GM21367 (cell line): ENCODE results near the gene TVP23A.

Experiments
- ATAC-seq: cut with Tn5 transposase; IDR thresholded peaks from one replicate; pipeline ENCODE4 v1.9.1; 2021; ENCODE audit not compliant: unreplicated experiment

Gene TVP23A

GRCh38 chr16:10817963-10818941, at the start of gene TVP23A:
Gene TVP23A (minus strand): TSS chr16:10818794. CDS start chr16:10818493, 301 bp downstream.
- ATAC-seq = no peak

- no peak for ATAC-seq
Observed at GRCh38 chr16:10868104-10868595, 49.6 kb upstream of the TVP23A start.

- no peak for ATAC-seq
Observed at GRCh38 chr16:10867199-10867598, 48.6 kb upstream of the TVP23A start.

GRCh38 chr16:10865991-10866966, 47.7 kb upstream of the TVP23A start:
- ATAC-seq = no peak

- ATAC-seq = no peak
Observed at GRCh38 chr16:10862438-10862837, 43.8 kb upstream of the TVP23A start.

GRCh38 chr16:10859658-10860057, 41.1 kb upstream of the TVP23A start:
- ATAC-seq = no peak

GRCh38 chr16:10859020-10859419, 40.4 kb upstream of the TVP23A start:
- no peak for ATAC-seq

- no peak for ATAC-seq
Observed at GRCh38 chr16:10858203-10858602, 39.6 kb upstream of the TVP23A start.

GRCh38 chr16:10856042-10856441, 37.4 kb upstream of the TVP23A start:
- no peak for ATAC-seq

GRCh38 chr16:10852948-10853347, 34.4 kb upstream of the TVP23A start:
- no peak for ATAC-seq

GRCh38 chr16:10852286-10852685, 33.7 kb upstream of the TVP23A start:
- no peak for ATAC-seq

GRCh38 chr16:10851512-10851911, 32.9 kb upstream of the TVP23A start:
- ATAC-seq = no peak

- ATAC-seq = no peak
Observed at GRCh38 chr16:10850478-10850850, 31.9 kb upstream of the TVP23A start.

GRCh38 chr16:10849736-10850477, 31.3 kb upstream of the TVP23A start:
- no peak for ATAC-seq

GRCh38 chr16:10847176-10847575, 28.6 kb upstream of the TVP23A start:
- ATAC-seq = no peak

- no peak for ATAC-seq
Observed at GRCh38 chr16:10846213-10846998, 27.8 kb upstream of the TVP23A start.

- no peak for ATAC-seq
Observed at GRCh38 chr16:10840703-10841102, 22.1 kb upstream of the TVP23A start.

- no peak for ATAC-seq
Observed at GRCh38 chr16:10839279-10839666, 20.7 kb upstream of the TVP23A start.

GRCh38 chr16:10838621-10839278, 20.2 kb upstream of the TVP23A start:
- no peak for ATAC-seq
